Ovary (tissue), 9 donors: ENCODE data around the gene CDX1. TPM values are rescaled to one million over a fixed set of nuclear protein-coding genes. Genes with fewer than 3 reads are reported as not detected.

ENCODE experiments used
- DNase-seq, 5 donors: peaks; one replicate each; pipeline ENCODE4 v3.0.0-alpha.2; 2019 to 2020
- H3K27ac ChIP-seq, 2 donors: fragments of 200-600 bp; one replicate each; pipeline versions ENCODE4 v1.5.1 to v1.8.0; 2019 to 2022
- H3K27me3 ChIP-seq: fragments of 200-600 bp; one replicate; pipeline ENCODE4 v1.8.0; 2022
- H3K36me3 ChIP-seq: fragments of 200-600 bp; sonication (generic); one replicate; pipeline ENCODE4 v1.5.1; 2019
- H3K4me1 ChIP-seq: one replicate; pipeline ENCODE4 v1.8.1; 2013; ENCODE audit warnings: mild to moderate bottlenecking, moderate library complexity; ENCODE audit not compliant: insufficient read depth
- H3K4me3 ChIP-seq: fragments of 200-600 bp; sonication (generic); one replicate; pipeline ENCODE4 v1.5.1; 2017
- H3K9me3 ChIP-seq, 2 donors: fragments of 200-600 bp in 1 of 2; sonication (generic) in 1 of 2; one replicate each; pipeline versions ENCODE4 v1.5.1 to v1.8.1; 2013 to 2019; ENCODE audit warnings: mild to moderate bottlenecking in 1 of 2, moderate library complexity in 1 of 2
- CTCF ChIP-seq, 3 donors: fragments of 450-650 bp in 2 of 3; fragments of 200-600 bp in 1 of 3; IDR thresholded peaks; one replicate each; pipeline versions ENCODE4 v1.5.1 to v1.8.0; 2016 to 2022; ENCODE audit warnings: antibody characterized with exemption in 3 of 3, mild to moderate bottlenecking in 1 of 3
- EP300 ChIP-seq: sonication (generic); formaldehyde crosslinking; IDR thresholded peaks from one replicate; pipeline ENCODE4 v1.6.1; 2017; ENCODE audit warnings: antibody characterized with exemption
- POLR2A ChIP-seq: fragments of 450-650 bp; IDR thresholded peaks from one replicate; pipeline ENCODE4 v1.6.1; 2017; ENCODE audit warnings: antibody characterized with exemption, mild to moderate bottlenecking, moderate library complexity
- WGBS, 3 donors: extraction: QIAGEN DNeasy Blood & Tissue Kit in 1 of 3; methylation state at CpG; one replicate each; pipeline versions ENCODE4 v1.1.5 to v1.1.7; 2013 to 2017; 5-methylcytosine and 5-hydroxymethylcytosine counted together
- intact Hi-C, 4 donors: fragments of 100-400 bp; cut with DNase I; formaldehyde crosslinking; loops; one replicate each; pipeline versions ENCODE4 v1.11.0 to v1.15.1; 2022 to 2023
- polyA plus RNA-seq, 2 donors: library from polyadenylated mRNA; stranded (reverse); fragments of 200-250 nt in 1 of 2; fragments of 350-450 nt in 1 of 2; fragmentation: Illumina TruSeq in 1 of 2; extraction: RNeasy Lipid Tissue Mini Kit (QIAGEN cat#74804) in 1 of 2; gene quantifications; one replicate each; pipeline ENCODE4 v1.2.3, GENCODE V29; 2013 to 2014
- total RNA-seq, 7 donors: library from RNA; depleted of rRNA in 2 of 7; stranded (reverse); fragments of >200 nt in 2 of 7; fragmentation: NEBNext Ultra II Directional in 3 of 7; extraction: Animal tissue kit (Norgen Biotek cat#: 25700) in 3 of 7; gene quantifications; one replicate each; pipeline versions ENCODE4 v1.1.0 to v1.2.4, GENCODE V29; 2016 to 2023
- donor health status: DM: no; HTN: no; CAD: no; lungs with moderate emphysema.
- donor health status: DM: no; HTN: no; CAD: no.
- donor health status: Bipolar disorder and iron deficiency.
- donor health status: DM: yes; HTN: yes; CAD: no.
- donor health status: DM: no; HTN: no; CAD: no.
- donor health status: DM: yes; HTN: yes; CAD: no.

CDX1 gene
- total and polyA plus RNA-seq, 9 donors: 0.18 to 1.4 (median 0.58) TPM

DNA sequence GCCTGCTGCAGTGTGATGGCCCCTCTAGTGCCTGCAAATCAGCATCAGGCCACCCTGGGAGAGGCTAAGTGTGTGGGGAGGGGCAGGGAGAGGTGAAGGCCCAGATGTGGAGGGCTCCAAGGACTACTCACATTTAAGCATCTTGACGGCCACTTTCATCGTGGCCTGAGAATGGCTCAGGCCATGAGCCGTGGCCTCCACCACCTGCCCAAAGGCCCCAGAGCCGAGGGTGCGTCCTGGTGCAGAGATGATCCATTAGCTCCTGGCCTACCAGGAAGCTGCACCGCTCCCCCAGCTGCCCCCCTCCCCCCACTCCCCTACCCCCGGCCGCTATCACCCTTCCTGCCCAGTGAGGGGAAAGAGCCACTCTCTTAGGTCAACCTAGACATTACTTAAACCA, 42.0 kb upstream of the CDX1 start:
- intact Hi-C loops: no loop called here
- no peak for TF ChIP-seq EP300
- no peak for TF ChIP-seq POLR2A
- no peak for TF ChIP-seq CTCF (IDR thresholded peaks at IDR 0.05)
- Histone ChIP-seq H3K4me3 (no peak overlapping the region), H3K27me3 (no peaks in the 10 kb centered on the region), H3K9me3 (no peaks in the 10 kb centered on the region), H3K27ac (no peak overlapping the region), H3K36me3 (peaks cover 3% of the 10 kb centered on the region), H3K4me1 (peaks cover 2% of the 10 kb centered on the region)
- 68 to 76% (median 73%) methylated on average over 8 of the region's 8 CpGs for WGBS, 3 donors
- no peak for DNase-seq

DNA sequence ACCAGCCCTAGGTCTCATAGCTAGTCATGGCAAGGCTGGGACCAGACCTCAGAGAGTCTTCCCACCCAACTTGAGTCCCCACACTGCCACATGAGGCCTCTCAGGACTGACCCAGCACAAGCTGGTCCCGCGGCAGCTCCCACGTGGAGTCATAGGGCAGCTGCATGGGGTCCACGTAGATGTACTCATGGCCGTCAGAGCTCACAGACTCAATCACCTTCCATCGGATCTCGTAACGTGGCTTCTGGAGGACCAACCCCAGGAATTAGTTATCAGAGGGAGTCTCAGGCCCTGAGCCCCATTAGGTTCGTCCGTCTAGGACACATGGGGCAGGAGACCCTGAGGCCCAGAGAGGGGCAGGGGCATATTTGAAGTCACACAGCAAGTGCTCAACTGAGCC, 41.2 kb upstream of the CDX1 start:
- Histone ChIP-seq H3K9me3 (no peaks in the 10 kb centered on the region), H3K4me3 (no peak overlapping the region), H3K27me3 (no peaks in the 10 kb centered on the region), H3K36me3 (peaks cover 3% of the 10 kb centered on the region), H3K4me1 (peaks cover 4% of the 10 kb centered on the region), H3K27ac (no peak overlapping the region)
- WGBS, 3 donors: 85 to 86% (median 85%) methylated on average over 10 of the region's 10 CpGs
- intact Hi-C loops: no loop called here
- TF ChIP-seq CTCF (IDR thresholded peaks at IDR 0.05): no peak
- TF ChIP-seq EP300: no peak
- TF ChIP-seq POLR2A: no peak
- DNase-seq: no peak

DNA sequence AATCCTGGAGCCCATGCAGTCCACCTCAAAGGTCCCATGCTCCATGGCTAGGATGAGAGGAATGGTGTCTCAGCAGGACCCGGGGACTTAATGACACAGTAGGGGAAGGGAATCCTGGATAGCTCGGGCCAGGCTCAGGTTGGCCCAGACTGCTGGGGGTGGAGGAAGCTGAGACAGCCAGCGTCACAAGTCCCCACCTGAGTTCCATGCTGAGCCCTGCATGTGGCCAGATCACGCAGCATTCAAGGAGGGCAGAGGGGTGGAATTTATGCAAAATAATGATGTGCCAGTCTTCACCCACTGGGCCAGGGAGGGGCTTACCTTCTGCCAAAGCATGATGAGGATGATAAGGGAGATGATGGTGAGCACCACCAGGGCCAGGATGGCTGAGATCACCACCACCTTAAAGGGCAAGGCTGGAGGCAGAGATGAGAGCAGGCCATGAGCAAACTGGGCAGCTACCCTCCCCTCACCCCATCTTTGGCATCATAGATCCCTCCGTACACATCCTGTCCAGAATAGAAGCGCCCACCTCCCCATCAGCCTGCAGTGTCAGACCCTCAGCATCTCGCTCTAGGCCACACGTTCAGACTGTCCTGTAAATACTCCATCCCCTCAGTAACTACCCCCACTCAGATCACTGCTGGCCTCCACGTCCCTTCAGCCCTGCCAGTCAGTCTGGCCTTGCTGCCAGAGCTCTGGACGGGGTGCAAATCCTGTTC, 40.2 kb upstream of the CDX1 start:
- H3K4me1 ChIP-seq: peaks cover 4% of the 10 kb centered on the region
- intact Hi-C loops: no loop called here
- no peak for TF ChIP-seq POLR2A
- TF ChIP-seq CTCF (IDR thresholded peaks at IDR 0.05): no peak
- no peak overlapping the region for H3K27ac ChIP-seq
- H3K27me3 ChIP-seq: no peaks in the 10 kb centered on the region
- H3K9me3 ChIP-seq: no peaks in the 10 kb centered on the region
- H3K36me3 ChIP-seq: no peaks in the 10 kb centered on the region
- no peak for DNase-seq
- no peak overlapping the region for H3K4me3 ChIP-seq
- WGBS, 3 donors: 85 to 88% (median 85%) methylated on average over 10 of the region's 10 CpGs

DNA sequence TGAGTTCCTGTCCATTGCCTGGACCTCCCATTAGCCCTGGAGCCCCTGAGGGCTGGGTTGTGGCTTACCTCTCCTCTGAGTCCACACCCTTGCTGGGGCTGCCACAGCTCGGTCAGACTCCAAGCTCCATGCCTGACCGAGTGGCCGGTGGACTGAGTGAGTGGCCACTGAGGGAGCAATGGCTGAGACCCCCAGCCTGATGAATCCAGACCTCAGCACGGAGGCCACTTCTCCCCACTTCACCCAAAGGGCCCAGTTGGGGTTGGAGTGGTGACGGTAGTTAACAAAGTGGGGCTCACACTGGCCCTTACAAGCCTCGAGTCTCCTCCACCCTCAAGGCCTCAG, 39.7 kb upstream of the CDX1 start:
- no peaks in the 10 kb centered on the region for H3K36me3 ChIP-seq
- intact Hi-C loops: no loop called here
- 81 to 88% (median 82%) methylated on average over 6 of the region's 6 CpGs for WGBS, 3 donors
- TF ChIP-seq POLR2A (no peak), CTCF (IDR thresholded peaks at IDR 0.05) (no peak), EP300 (no peak)
- no peak for DNase-seq
- no peak overlapping the region for H3K27ac ChIP-seq
- H3K27me3 ChIP-seq: no peaks in the 10 kb centered on the region
- H3K9me3 ChIP-seq: no peaks in the 10 kb centered on the region
- peaks cover 4% of the 10 kb centered on the region for H3K4me1 ChIP-seq
- no peak overlapping the region for H3K4me3 ChIP-seq
